HG03442 (cell line): ENCODE data around the gene DHCR24.
A peak's percentile ranks its signal among the peaks of the same experiment; 100 is the strongest.

ENCODE experiments used
- ATAC-seq: cut with Tn5 transposase; IDR thresholded peaks from one replicate; pipeline ENCODE4 v1.9.1; 2021; ENCODE audit warnings: mild to moderate bottlenecking, moderate library complexity; ENCODE audit not compliant: unreplicated experiment

DHCR24 gene

DNA sequence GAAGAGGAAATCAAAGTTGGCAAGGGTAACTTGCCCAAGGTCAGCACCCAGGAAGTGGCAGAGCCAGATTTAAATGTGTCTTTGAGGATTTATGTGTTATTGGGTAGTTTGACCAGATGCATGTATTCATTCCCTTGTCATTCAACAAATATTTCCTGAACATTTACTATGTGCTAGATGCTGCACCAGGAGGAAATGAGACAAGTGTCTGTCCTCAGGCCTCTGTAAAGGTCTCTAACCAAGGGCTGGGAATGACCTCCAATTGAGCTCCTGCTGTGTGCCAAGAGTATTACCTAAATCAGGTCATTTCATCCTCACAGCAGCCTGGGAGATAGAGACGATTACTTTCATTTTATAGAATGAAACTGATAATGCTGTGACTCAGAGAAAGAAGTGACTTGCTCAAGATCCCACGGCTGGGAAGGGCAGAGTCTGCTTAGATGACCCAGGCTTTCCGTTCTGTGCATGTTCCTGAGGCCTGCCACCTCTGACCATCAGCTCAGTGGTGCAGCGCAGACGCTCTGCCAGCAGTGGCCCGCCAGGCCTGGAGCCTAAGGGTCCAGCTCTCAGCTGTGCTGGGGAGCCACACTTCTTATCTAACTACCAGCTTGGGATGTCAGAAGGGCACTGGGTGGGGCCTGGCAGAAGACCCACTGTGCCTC is 82.4 kb downstream of the DHCR24 start:
- no peak for ATAC-seq

DNA sequence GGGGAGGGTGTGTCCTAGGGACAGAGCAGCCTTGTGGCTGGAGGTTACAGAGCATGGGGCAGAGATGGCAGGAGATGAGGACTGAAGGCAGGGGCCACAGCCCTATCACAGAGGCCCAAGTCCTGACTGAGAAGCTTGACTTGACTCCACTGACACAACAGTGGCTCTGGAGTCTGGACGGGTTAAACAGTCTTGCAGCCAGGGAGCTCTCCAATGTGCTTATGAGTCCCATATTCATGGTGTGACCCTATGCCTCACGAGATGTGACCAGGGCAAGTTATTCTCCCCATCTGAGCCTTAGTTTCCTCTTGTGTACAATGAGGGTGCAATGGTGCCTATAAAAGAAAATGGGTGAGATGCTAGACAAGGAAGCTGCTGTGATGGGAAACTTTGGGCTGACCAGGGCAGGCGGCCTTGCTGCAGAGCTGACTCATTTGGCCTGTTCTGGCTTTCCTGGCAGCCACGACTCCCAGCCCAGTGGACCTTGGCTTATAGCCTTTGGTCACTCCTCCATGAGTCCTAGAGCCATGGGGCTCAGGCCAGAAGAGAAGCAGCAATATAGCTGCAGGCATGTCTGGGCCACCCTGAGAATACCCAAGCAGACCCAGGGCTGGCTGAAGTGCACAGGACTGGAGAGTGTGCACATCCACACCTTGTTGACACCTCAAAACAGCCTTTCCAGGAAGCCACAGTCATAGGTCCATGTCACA is 83.1 kb downstream of the DHCR24 start:
- ATAC-seq, result no peak

DNA sequence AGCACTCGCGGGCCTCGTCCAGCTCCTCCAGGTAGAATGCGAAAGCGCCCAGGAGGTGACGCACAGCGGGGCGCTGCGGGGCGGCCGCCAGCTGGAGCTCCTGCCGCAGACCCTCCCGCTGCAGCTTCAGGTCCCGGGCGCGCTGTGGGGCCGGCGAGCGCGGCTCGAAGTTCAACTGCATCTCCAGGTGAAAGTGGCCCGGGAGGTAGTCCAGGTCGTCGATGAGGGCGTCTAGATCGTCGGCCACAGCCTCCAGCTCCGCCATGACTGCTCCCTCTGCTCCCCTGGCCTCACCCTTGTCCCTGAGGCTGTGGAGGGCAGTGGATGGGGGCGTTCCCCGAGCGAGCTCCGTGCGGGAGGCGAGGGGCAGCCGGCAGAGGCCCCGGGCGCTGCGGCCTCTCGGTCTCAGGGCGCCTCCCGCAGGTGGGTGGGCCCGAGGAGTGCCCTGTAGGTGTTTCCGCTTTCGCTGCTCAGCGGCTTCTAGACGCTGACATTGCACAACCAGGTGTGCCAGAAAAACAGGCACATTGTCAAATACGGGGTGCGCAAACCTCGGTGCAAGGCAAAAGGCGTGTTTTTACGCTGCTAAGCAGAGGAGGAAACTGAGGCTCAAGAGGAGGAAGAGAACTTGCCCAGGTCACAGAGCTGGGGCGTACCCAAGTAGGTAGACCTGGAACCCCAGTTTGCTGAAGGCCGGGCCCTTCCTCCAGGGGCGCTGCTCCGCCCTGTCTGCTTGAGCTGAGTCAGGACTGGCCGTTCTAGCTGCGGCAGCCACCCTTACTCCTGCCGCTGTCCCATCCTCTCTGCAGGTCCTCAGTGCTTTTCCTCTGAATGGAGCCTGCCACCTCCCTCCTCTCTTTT is 85.9 kb downstream of the DHCR24 start, which contains the start of gene TTC22:
Gene TTC22, minus strand, starts transcription at position 425 of the 861 bp plus-strand sequence. Its CDS starts 160 bp downstream, at position 265.
- ATAC-seq, result peak; percentile 73

DNA sequence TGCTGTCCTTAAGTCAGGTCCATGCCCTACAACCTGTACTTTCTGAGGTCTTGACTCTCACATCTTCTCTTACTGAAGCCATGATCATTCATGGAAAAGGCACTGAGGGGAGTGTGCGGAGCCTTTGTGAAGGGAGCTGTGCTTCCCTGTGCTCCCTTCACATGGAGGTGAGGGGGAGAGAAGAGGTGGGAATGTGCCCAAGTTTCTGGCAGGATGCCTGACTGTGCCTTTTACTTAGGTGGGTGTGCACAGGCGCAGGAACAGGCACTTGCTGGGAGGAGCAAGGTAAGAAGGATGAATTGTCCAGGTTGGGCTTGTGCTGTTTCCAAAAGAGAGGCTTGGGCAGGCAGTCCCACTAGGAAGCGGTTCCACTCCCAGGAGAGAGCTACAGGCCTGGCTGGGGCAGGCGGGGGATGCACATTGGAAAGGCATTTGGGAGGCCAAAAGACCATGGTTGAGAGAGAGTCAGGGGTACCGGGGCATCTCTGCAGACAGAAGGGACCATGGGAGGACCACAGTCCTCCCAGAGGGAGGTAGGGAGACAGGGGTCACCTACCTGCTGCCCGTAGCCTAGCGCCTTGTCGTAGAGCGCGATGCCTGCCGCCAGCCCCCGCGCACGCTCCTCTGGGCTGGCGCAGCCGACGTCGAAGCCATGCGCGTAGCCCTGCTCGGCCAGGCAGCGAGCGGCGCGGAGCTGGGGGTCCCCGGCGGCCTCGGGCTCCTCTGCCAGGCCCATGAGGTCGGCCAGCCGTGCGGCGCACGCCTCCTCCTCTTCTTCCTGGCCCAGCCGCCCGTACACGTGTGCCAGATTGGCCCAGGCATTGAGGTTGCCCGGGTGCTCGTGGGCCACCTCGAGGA is 86.7 kb downstream of the DHCR24 start:
- ATAC-seq, result no peak
